ENCODE results near the gene ACOT6.
"Not testable (repeated sequence)": the region's sequence is repeated elsewhere in the genome, so short reads cannot be mapped to it uniquely, and the experiment has no call there.

The ACOT6 gene

GRCh38 chr14:73599499-73599898 lies 12.8 kb upstream of the ACOT6 start:
- no peak for DNase-seq

GRCh38 chr14:73602994-73603393 lies 9.3 kb upstream of the ACOT6 start:
- DNase-seq = no peak

- DNase-seq = no peak
Observed at GRCh38 chr14:73606271-73606670, 6.0 kb upstream of the ACOT6 start.

- DNase-seq = no peak
Observed at GRCh38 chr14:73607241-73607640, 5.1 kb upstream of the ACOT6 start.

- DNase-seq = no peak
Observed at GRCh38 chr14:73610687-73611086, 1.6 kb upstream of the ACOT6 start.

- no peak for DNase-seq
Observed at GRCh38 chr14:73613046-73613383, 698 bp downstream of the ACOT6 start.

- DNase-seq = no peak
Observed at GRCh38 chr14:73613419-73613963, 1.2 kb downstream of the ACOT6 start.

GRCh38 chr14:73616831-73617230 lies 4.5 kb downstream of the ACOT6 start:
- DNase-seq = no peak

GRCh38 chr14:73619524-73619923 lies 7.2 kb downstream of the ACOT6 start:
- DNase-seq = no peak

GRCh38 chr14:73620268-73620667 lies 8.0 kb downstream of the ACOT6 start:
- DNase-seq = no peak

- DNase-seq = no peak
Observed at GRCh38 chr14:73623504-73624054, 11.3 kb downstream of the ACOT6 start.

- DNase-seq = no peak
Observed at GRCh38 chr14:73625706-73626105, 13.4 kb downstream of the ACOT6 start.

GRCh38 chr14:73627151-73627558 lies 14.8 kb downstream of the ACOT6 start:
- DNase-seq = no peak

GRCh38 chr14:73630009-73630780 lies 17.9 kb downstream of the ACOT6 start:
- DNase-seq = no peak

- peak; percentile 87 for DNase-seq
Observed at GRCh38 chr14:73633116-73634010, 21.0 kb downstream of the ACOT6 start.

GRCh38 chr14:73634011-73634833 lies 21.9 kb downstream of the ACOT6 start:
- DNase-seq = peak; percentile 62

- DNase-seq = not testable (repeated sequence)
Observed at GRCh38 chr14:73636355-73636754, 24.0 kb downstream of the ACOT6 start.

GRCh38 chr14:73637830-73638229 lies 25.5 kb downstream of the ACOT6 start:
- DNase-seq = no peak

- DNase-seq = no peak
Observed at GRCh38 chr14:73640796-73641365, 28.6 kb downstream of the ACOT6 start.

- peak; percentile 99 for DNase-seq
Observed at GRCh38 chr14:73644531-73645247, 32.4 kb downstream of the ACOT6 start, which contains the start of gene DNAL1. Gene DNAL1, plus strand, starts transcription at chr14:73644986. Its CDS starts 54 bp downstream, at chr14:73645040.

GRCh38 chr14:73645248-73645610 lies 32.9 kb downstream of the ACOT6 start:
- no peak for DNase-seq

- no peak for DNase-seq
Observed at GRCh38 chr14:73651005-73651404, 38.7 kb downstream of the ACOT6 start.

All from DMS79 treated with DMSO at 0.1 percent for 48 hours (cell line).